PC-3 (cell line): ENCODE data around the gene UNC5B.

Source experiments
- EZH2 ChIP-seq: fragments of 300-600 bp; sonication (generic); IDR thresholded peaks from one replicate; pipeline ENCODE4 v1.6.1; 2017; ENCODE audit warnings: antibody characterized with exemption, mild to moderate bottlenecking, low read length; ENCODE audit not compliant: unreplicated experiment
- TF ChIP-seq, protein P1 (sequence below): fragments of 300-600 bp; sonication (generic); conservative IDR thresholded peaks from 2 replicates; pipeline ENCODE4 v1.5.1; 2017; ENCODE audit warnings: antibody characterized with exemption, low read depth, mild to moderate bottlenecking, low read length

DNA sequence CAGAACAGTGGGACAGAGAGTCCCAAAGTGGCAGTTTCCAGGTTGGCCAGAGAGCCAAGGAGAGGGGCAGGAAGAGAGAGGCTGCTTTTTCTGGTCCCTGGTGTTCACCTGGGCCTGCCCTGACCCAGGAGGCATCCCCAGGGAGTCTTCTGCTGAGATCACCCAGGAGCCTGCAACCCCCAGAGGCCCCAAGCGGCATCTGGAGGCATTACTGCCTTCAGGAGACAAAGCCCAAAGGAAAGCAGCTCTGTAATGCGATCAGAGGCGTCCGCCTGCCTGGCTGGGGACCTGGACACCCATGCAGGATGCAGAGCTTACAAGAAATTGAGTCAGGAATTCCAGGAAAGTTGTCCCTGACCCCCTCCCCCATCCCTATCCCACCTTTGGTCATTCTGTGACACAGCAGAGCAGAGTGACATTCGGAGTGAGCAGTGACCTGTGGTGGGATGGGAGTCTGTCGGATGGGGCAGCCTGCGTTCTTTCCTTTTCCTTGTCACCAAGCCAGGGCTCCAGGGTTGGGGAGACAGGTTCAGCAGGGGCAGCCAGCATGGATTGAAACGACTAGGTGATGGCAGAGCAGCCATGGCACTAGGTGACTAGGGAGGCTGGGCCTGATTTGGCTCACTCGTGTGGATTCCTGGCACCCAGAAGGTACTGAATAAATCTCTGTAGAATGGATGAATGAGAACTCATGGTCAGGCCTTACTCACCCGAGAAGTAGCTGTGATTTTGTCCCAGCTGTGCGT is 10.4 kb downstream of the UNC5B start:
- TF ChIP-seq, protein P1, sequence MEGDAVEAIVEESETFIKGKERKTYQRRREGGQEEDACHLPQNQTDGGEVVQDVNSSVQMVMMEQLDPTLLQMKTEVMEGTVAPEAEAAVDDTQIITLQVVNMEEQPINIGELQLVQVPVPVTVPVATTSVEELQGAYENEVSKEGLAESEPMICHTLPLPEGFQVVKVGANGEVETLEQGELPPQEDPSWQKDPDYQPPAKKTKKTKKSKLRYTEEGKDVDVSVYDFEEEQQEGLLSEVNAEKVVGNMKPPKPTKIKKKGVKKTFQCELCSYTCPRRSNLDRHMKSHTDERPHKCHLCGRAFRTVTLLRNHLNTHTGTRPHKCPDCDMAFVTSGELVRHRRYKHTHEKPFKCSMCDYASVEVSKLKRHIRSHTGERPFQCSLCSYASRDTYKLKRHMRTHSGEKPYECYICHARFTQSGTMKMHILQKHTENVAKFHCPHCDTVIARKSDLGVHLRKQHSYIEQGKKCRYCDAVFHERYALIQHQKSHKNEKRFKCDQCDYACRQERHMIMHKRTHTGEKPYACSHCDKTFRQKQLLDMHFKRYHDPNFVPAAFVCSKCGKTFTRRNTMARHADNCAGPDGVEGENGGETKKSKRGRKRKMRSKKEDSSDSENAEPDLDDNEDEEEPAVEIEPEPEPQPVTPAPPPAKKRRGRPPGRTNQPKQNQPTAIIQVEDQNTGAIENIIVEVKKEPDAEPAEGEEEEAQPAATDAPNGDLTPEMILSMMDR, result no peak
- no peak for TF ChIP-seq EZH2
